ENCODE results near the gene SEPTIN6.

GRCh38 chrX:119721926-119722325 is 29.0 kb upstream of the SEPTIN6 start:
- TF ChIP-seq CTCF (IDR thresholded peaks at IDR 0.05) (no peak), POLR2A (IDR thresholded peaks at IDR 0.05) (no peak)
